GM23248 (cell line): ENCODE data around the gene MTCH2.

Experiments
- EZH2 ChIP-seq: fragments of 200-600 bp; sonication (generic); IDR thresholded peaks from 2 replicates; pipeline ENCODE4 v1.6.1; 2018; ENCODE audit warnings: antibody characterized with exemption, mild to moderate bottlenecking; ENCODE audit not compliant: insufficient read depth, poor library complexity, severe bottlenecking
- EZH2phosphoT487 ChIP-seq: fragments of 200-600 bp; sonication (generic); IDR thresholded peaks from 2 replicates; pipeline ENCODE4 v1.6.1; 2018; ENCODE audit warnings: antibody characterized with exemption, moderate library complexity, mild to moderate bottlenecking, low read depth; ENCODE audit not compliant: insufficient read depth

DNA sequence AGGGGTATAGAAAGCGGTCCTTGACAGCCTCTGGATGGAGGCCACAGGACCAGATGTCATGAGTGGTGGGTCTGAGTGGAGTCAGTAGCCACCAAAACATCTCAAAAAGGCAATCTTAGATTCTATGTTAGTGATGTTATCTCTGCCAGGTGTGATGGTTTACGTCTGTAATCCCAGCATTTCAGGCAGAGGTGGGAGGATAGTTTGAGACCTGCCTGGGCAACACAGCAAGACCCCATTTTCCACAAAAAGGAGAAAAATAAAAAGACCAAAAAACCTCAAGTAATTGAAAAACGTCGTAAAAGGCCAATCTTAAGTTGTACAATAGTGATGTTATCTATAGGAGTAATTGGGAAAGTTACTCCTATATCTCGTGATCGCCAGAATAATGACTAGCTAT lies 3.7 kb upstream of the MTCH2 start:
- TF ChIP-seq EZH2 (no peak), EZH2phosphoT487 (no peak)
